ENCODE results near the gene AOPEP. TPM values are rescaled to one million over a fixed set of nuclear protein-coding genes. Genes with fewer than 3 reads are reported as not detected.
"Not testable (repeated sequence)": the region's sequence is repeated elsewhere in the genome, so short reads cannot be mapped to it uniquely, and the experiment has no call there.

AOPEP gene
- total RNA-seq, 1 donor from 2014 or later, result 92.3 TPM

- Mint-ChIP-seq H3K9me3 (ENCODE audit: low read depth) (peaks cover 9% of the 10 kb centered on the region), H3K27ac (ENCODE audit: unreplicated experiment) (no peak overlapping the region), H3K4me3 (ENCODE audit: unreplicated experiment) (no peak overlapping the region), H3K4me1 (ENCODE audit: low read depth) (peaks cover 63% of the 10 kb centered on the region), H3K36me3 (ENCODE audit: low read depth) (peaks cover 13% of the 10 kb centered on the region), H3K27me3 (ENCODE audit: low read depth) (no peaks in the 10 kb centered on the region)
- no peak for DNase-seq (ENCODE audit: low spot score)
- TF ChIP-seq CTCF (IDR thresholded peaks at IDR 0.05), result no peak
These were observed 103.0 kb downstream of the AOPEP start for GRCh38 chr9:94829380-94830070.

DNA sequence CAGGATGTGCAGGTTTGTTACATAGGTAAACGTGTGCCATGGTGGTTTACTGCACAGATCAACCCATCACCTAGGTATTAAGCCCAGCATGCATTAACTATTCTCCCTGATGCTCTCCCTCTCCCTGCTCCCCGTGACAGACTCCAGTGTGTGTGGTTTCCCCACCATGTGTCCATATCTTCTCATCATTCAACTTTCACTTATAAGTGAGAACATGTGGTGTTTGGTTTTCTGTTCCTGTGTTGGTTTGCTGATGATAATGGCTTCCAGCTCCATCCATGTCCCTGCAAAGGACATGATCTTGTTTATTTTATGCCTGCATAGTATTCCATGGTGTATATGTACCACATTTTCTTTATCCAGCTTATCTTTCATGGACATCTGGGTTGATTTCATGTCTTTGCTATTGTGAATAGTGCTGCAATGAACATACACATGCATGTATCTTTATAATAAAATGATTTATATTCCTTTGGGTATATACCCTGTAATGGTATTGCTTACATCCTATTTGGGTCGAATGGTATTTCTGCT is 103.6 kb downstream of the AOPEP start:
- not testable (repeated sequence) for H3K9me3 Mint-ChIP-seq (ENCODE audit: low read depth); H3K27me3 Mint-ChIP-seq (ENCODE audit: low read depth); DNase-seq (ENCODE audit: low spot score); H3K27ac Mint-ChIP-seq (ENCODE audit: unreplicated experiment); H3K4me3 Mint-ChIP-seq (ENCODE audit: unreplicated experiment)
- peaks cover 57% of the 10 kb centered on the region for H3K4me1 Mint-ChIP-seq (ENCODE audit: low read depth)
- peaks cover 13% of the 10 kb centered on the region for H3K36me3 Mint-ChIP-seq (ENCODE audit: low read depth)

- H3K36me3 Mint-ChIP-seq (ENCODE audit: low read depth), result peaks cover 16% of the 10 kb centered on the region
- no peak overlapping the region for H3K27ac Mint-ChIP-seq (ENCODE audit: unreplicated experiment)
- H3K9me3 Mint-ChIP-seq (ENCODE audit: low read depth), result peaks cover 23% of the 10 kb centered on the region
- no peak for DNase-seq (ENCODE audit: low spot score)
- peaks cover 40% of the 10 kb centered on the region for H3K4me1 Mint-ChIP-seq (ENCODE audit: low read depth)
- H3K27me3 Mint-ChIP-seq (ENCODE audit: low read depth), result no peaks in the 10 kb centered on the region
- TF ChIP-seq CTCF (IDR thresholded peaks at IDR 0.05), result no peak
- H3K4me3 Mint-ChIP-seq (ENCODE audit: unreplicated experiment), result no peak overlapping the region
These were observed 107.3 kb downstream of the AOPEP start for GRCh38 chr9:94833802-94834201.

GRCh38 chr9:94837404-94837803 is 110.9 kb downstream of the AOPEP start:
- Mint-ChIP-seq H3K36me3 (ENCODE audit: low read depth) (peaks cover 19% of the 10 kb centered on the region), H3K27ac (ENCODE audit: unreplicated experiment) (no peak overlapping the region), H3K9me3 (ENCODE audit: low read depth) (peaks cover 25% of the 10 kb centered on the region), H3K4me3 (ENCODE audit: unreplicated experiment) (no peak overlapping the region), H3K4me1 (ENCODE audit: low read depth) (peaks cover 16% of the 10 kb centered on the region), H3K27me3 (ENCODE audit: low read depth) (no peaks in the 10 kb centered on the region)
- TF ChIP-seq CTCF (IDR thresholded peaks at IDR 0.05), result no peak
- DNase-seq (ENCODE audit: low spot score), result no peak

DNA sequence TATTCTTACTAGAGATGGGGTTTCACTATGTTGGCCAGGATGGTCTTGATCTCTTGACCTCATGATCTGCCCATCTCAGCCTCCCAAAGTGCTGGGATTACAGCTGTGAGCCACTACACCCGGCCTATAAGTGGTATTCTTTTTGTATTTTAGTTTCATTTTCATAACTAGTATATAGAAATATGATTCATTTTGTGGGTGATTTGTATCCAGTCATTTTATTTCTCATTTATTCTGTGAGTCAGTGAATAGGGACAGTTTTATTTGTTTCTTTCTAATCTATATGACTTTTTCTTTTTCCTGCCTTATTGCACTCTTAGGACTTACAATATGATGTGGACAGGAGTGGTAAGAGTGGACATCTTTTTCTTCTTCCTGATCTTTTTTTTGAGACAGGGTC is 112.9 kb downstream of the AOPEP start:
- Mint-ChIP-seq H3K27me3 (ENCODE audit: low read depth) (no peaks in the 10 kb centered on the region), H3K4me1 (ENCODE audit: low read depth) (peaks cover 30% of the 10 kb centered on the region), H3K9me3 (ENCODE audit: low read depth) (peaks cover 25% of the 10 kb centered on the region), H3K4me3 (ENCODE audit: unreplicated experiment) (no peak overlapping the region), H3K36me3 (ENCODE audit: low read depth) (peaks cover 22% of the 10 kb centered on the region), H3K27ac (ENCODE audit: unreplicated experiment) (no peak overlapping the region)
- DNase-seq (ENCODE audit: low spot score), result no peak
- TF ChIP-seq CTCF (IDR thresholded peaks at IDR 0.05), result no peak

- H3K4me1 Mint-ChIP-seq (ENCODE audit: low read depth), result peaks cover 27% of the 10 kb centered on the region
- TF ChIP-seq CTCF (IDR thresholded peaks at IDR 0.05), result no peak
- H3K27me3 Mint-ChIP-seq (ENCODE audit: low read depth), result no peaks in the 10 kb centered on the region
- no peak for DNase-seq (ENCODE audit: low spot score)
- peaks cover 25% of the 10 kb centered on the region for H3K9me3 Mint-ChIP-seq (ENCODE audit: low read depth)
- H3K36me3 Mint-ChIP-seq (ENCODE audit: low read depth), result peaks cover 22% of the 10 kb centered on the region
- H3K4me3 Mint-ChIP-seq (ENCODE audit: unreplicated experiment), result no peak overlapping the region
- no peak overlapping the region for H3K27ac Mint-ChIP-seq (ENCODE audit: unreplicated experiment)
These were observed 114.2 kb downstream of the AOPEP start for GRCh38 chr9:94840738-94841137.
